Astrocyte of the spinal cord (primary cell): ENCODE results near the gene MEIS1.

Source experiments
- DNase-seq: peaks from one replicate; pipeline ENCODE4 v3.0.0; 2011; ENCODE audit warnings: low read depth, low spot score
- H3K4me3 ChIP-seq: 2 replicates; pipeline ENCODE4 v1.5.1; 2011; ENCODE audit warnings: low read depth, mild to moderate bottlenecking, low read length, moderate library complexity
- in situ Hi-C: cut with HindIII; loops from 2 replicates; pipeline ENCODE4 v1.10.0; 2017; ENCODE audit warnings: low sequenced_read_pairs
- TF ChIP-seq, protein P1 (sequence below): IDR thresholded peaks from 2 replicates; pipeline ENCODE4 v1.5.1; 2012; ENCODE audit warnings: low read depth, mild to moderate bottlenecking, low read length, inconsistent platforms

Gene MEIS1

DNA sequence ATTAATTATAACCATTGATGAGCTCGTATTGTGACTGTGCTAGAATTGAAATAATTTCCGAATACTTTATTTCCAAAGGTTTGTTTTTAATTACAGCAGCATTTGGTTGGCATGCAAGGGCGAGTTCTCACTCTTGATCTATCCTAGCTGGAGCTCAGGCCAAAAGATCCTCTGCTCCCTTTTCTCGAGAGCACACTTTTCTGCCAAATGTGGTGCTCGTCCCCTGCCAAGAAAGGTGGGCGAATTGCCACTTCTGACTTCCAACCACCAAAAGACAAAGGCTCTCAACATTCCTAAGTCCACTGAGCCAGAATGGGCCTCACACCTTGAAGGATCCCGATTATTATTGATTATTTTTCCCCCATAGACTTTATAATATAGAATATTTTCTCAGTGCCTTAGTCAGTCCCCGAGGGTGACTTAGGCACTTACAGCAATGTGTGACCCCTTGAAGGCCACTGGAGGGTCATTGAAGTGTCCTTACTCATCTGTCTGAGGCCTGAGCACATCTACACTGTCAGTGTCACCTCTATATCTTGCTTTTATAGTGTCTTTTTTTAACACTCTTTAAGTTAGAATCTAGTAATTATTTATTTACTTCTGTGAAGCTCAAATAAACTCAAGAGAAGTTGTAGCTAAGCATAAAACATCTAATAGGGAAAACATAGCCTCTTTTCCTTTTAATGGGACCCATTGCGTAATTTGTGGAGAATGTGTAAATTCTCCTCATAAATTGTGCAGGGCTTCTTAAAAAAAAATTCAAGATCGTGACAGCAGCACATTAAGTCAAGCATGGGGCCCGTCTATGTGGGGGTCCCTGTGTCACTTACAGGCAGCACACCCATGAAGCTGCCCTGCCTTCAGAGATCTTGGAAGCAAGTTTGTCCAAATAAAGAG, 98.3 kb downstream of the MEIS1 start:
- in situ Hi-C loops, result no loop called here
- TF ChIP-seq, protein P1, sequence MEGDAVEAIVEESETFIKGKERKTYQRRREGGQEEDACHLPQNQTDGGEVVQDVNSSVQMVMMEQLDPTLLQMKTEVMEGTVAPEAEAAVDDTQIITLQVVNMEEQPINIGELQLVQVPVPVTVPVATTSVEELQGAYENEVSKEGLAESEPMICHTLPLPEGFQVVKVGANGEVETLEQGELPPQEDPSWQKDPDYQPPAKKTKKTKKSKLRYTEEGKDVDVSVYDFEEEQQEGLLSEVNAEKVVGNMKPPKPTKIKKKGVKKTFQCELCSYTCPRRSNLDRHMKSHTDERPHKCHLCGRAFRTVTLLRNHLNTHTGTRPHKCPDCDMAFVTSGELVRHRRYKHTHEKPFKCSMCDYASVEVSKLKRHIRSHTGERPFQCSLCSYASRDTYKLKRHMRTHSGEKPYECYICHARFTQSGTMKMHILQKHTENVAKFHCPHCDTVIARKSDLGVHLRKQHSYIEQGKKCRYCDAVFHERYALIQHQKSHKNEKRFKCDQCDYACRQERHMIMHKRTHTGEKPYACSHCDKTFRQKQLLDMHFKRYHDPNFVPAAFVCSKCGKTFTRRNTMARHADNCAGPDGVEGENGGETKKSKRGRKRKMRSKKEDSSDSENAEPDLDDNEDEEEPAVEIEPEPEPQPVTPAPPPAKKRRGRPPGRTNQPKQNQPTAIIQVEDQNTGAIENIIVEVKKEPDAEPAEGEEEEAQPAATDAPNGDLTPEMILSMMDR, result no peak
- H3K4me3 ChIP-seq, result no peak overlapping the region
- no peak for DNase-seq

DNA sequence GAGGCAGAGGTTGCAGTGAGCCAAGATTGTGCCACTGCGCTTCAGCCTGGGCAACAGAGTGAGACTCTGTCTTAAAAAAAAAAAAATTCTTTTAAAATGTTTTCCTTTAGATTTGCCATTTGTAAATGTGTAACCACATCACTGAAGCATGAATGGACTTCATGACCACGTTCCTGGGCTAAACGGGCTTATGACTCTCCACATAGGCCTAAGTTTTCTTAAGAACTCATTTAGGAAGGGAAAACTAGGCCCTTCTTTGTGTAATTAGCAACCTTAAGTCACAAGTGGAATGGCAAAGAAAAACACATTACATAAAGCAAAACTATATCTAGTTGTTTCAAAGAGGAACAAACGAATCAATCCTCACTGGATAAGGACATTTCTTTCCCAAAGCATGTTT, 99.5 kb downstream of the MEIS1 start:
- TF ChIP-seq, protein P1, result no peak
- no peak overlapping the region for H3K4me3 ChIP-seq
- no peak for DNase-seq
- in situ Hi-C loops, result no loop called here

DNA sequence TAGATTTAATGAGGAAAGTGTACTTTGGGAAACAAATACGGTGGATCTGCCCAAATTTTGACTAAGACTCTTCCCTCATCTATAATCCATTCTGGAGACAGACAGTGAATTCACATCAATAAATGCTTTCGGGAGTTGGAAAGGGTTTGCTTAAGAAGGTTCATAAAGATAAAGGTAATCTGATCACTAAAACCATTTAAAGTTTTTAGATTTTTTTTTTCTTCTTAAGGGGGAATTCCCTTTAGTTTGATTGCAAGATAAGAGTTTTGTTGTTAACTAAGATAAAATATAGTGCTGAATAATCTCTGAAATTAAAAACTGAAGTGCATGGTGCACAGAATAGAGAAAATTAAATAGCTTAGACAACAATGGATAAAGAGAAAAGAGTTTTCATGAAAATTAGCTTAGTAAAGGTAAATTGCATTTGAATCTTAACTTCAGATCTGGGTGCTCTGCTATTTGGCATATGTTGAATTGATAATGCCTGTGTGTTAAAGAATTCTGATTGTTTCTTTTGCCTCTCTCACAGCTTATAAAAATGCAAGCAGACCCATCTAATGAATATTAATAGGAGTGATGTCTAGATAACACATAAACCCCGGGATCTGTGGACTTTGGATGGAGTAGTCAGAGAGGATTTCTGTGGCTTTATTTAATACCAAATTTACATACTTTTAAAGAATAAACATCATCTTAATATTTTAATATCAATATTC, 100.8 kb downstream of the MEIS1 start:
- no peak for DNase-seq
- no peak overlapping the region for H3K4me3 ChIP-seq
- TF ChIP-seq, protein P1, result no peak
- in situ Hi-C loops, result no loop called here

DNA sequence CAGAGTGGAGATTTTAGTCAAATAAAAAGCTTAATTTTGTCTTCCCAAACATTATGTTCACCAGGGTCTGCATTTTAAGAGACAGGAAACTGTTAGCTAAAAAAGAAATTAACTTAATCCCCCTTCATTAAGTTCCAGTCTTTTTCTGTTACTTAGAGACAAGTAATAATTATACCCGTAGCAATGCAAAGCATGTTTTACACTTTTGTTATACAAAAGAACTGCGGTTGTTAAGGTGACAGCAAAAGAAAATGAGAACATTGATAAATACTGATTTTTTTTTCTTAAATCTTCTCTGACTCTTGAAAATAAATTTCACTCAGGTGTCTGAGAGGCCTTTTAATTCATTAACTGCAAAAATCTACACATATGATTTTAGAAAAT, 101.4 kb downstream of the MEIS1 start:
- H3K4me3 ChIP-seq, result no peak overlapping the region
- in situ Hi-C loops, result no loop called here
- TF ChIP-seq, protein P1, result no peak
- DNase-seq, result no peak

DNA sequence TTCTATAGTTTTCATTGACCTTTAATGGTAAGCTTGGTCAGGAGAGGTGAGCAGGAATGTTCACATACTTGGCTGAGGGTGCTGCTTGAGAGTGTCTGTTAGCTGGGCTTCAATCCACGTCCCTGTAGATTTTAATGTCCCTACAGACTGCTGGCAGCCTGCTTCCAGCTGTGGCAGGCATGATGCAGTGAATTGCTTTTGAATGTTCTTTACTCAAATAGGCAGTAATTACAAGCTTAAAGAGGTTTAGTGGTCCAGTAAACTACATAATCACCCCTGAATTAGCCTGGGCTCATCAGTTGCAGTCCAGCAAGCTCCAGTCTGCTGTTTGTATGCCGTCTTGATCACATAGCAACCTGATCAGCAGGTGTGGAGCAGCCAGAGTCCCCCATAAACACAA, 102.1 kb downstream of the MEIS1 start:
- in situ Hi-C loops, result no loop called here

DNA sequence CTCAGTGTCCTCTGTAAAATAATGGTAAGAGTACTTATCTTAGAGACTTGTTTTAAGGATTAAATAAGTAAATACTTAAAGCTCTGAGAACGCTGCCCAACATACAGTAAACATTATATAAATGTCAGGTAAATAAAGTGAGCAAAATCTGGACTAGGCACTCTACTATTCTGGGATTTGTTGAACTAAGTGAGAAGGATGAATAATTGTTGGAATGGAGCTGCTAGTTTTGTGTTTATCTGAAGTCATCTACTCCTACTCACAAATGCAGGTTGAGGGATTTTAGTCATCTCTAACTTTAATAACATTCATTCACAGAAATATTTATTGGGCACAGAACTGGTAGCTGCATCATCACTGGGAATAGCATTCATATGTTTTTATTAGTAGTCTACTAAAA, 103.4 kb downstream of the MEIS1 start:
- no peak overlapping the region for H3K4me3 ChIP-seq
- no peak for DNase-seq
- TF ChIP-seq, protein P1, result no peak
- in situ Hi-C loops, result no loop called here

More for the DNA sequence above, 102.1 kb downstream of the MEIS1 start:
- TF ChIP-seq, protein P1, result no peak
- peak; percentile 38 for DNase-seq
- H3K4me3 ChIP-seq, result no peak overlapping the region
